K562 (cell line): ENCODE data around the gene PDE6B. TPM values are rescaled to one million over a fixed set of nuclear protein-coding genes. Genes with fewer than 3 reads are reported as not detected.

ENCODE experiments used
- CC2D1A ChIP-seq: fragments of 450-650 bp; IDR thresholded peaks from 2 replicates; pipeline ENCODE4 v1.6.1; 2017; ENCODE audit warnings: mild to moderate bottlenecking
- CREM ChIP-seq: IDR thresholded peaks from 2 replicates; pipeline ENCODE4 v1.6.1; 2014; ENCODE audit warnings: antibody characterized with exemption, low read depth
- ELF4 ChIP-seq: fragments of 450-650 bp; formaldehyde crosslinking; IDR thresholded peaks from 2 replicates; pipeline ENCODE4 v1.4.0; 2022; ENCODE audit warnings: missing genetic modification characterization
- EP300 ChIP-seq: IDR thresholded peaks from 2 replicates; pipeline ENCODE4 v1.6.1; 2012; ENCODE audit warnings: low read length, improper control_type of control experiment
- FOXM1 ChIP-seq, 2 experiments: fragments of 450-650 bp in 1 of 2; sonication (generic) in 1 of 2; formaldehyde crosslinking in 1 of 2; IDR thresholded peaks; 2 replicates each; pipeline versions ENCODE4 v1.6.1 to v1.9.0; 2017 to 2022; ENCODE audit warnings: low read depth in 2 of 2, mild to moderate bottlenecking in 2 of 2, missing genetic modification reagents in 1 of 2, moderate library complexity in 1 of 2
- NFE2 ChIP-seq: IDR thresholded peaks from 2 replicates; pipeline ENCODE4 v1.6.1; 2014; ENCODE audit warnings: antibody characterized with exemption, low read depth
- RAD21 ChIP-seq, 2 experiments: fragments of 250-450 bp in 1 of 2; fragments of 450-650 bp in 1 of 2; sonication (Bioruptor Pico) in 1 of 2; formaldehyde crosslinking in 1 of 2; IDR thresholded peaks in 1 of 2; conservative IDR thresholded peaks in 1 of 2; 2 replicates each; pipeline versions ENCODE4 v1.4.0 to v1.8.0; 2020 to 2022; ENCODE audit warnings: mild to moderate bottlenecking in 2 of 2, moderate library complexity in 1 of 2
- SRSF3 ChIP-seq: fragments of 200-400 bp; formaldehyde crosslinking; IDR thresholded peaks from 2 replicates; pipeline ENCODE4 v1.6.1; 2016; ENCODE audit warnings: mild to moderate bottlenecking, low read length, moderate library complexity; ENCODE audit not compliant: insufficient read depth
- SUPT5H ChIP-seq: fragments of 450-650 bp; IDR thresholded peaks from 2 replicates; pipeline ENCODE4 v1.6.1; 2016
- ZNF121 ChIP-seq: sonication (generic); formaldehyde crosslinking; conservative IDR thresholded peaks from 2 replicates; pipeline ENCODE4 v1.8.0; 2022; ENCODE audit warnings: missing genetic modification reagents
- ZNF589 ChIP-seq: fragments of 200-800 bp; sonication (Bioruptor generic); IDR thresholded peaks from 2 replicates; pipeline ENCODE4 v1.6.1; 2016; ENCODE audit warnings: low read depth, missing genetic modification characterization, missing compliant biosample characterization
- polyA plus RNA-seq, 8 experiments: library from polyadenylated mRNA; depleted of rRNA in 4 of 8; stranded (reverse) in 5 of 8; unstranded in 3 of 8; fragments of >200 nt; fragmentation: Nextera tagmentation in 2 of 8; fragmentation: Illumina TruSeq in 1 of 8; extraction: Ambion mirVana in 2 of 8; extraction: Trizol in 1 of 8; gene quantifications; 2 replicates each; pipeline versions ENCODE4 v1.2.1 to v1.2.3, GENCODE V29; 2011 to 2014; ENCODE audit warnings: inconsistent platforms in 1 of 8, missing spikeins in 1 of 8
- total RNA-seq, 7 experiments: library from RNA; depleted of rRNA in 6 of 7; stranded (reverse); fragments of >200 nt in 6 of 7; fragmentation: Illumina TruSeq in 2 of 7; extraction: Trizol in 2 of 7; gene quantifications; 2 replicates each; pipeline versions ENCODE4 v1.2.1 to v1.2.3, GENCODE V29; 2011 to 2021; ENCODE audit warnings: low replicate concordance in 1 of 7
- TF ChIP-seq, protein P1 (sequence below): fragments of 150-350 bp; IDR thresholded peaks from 2 replicates; pipeline ENCODE4 v1.6.1; 2014; ENCODE audit warnings: low read depth, mild to moderate bottlenecking, low read length, borderline replicate concordance
- TF ChIP-seq, protein P2 (sequence below): fragments of 450-650 bp; IDR thresholded peaks from 2 replicates; pipeline ENCODE4 v1.6.1; 2016; ENCODE audit warnings: low read depth
- TF ChIP-seq, protein P3 (sequence below): fragments of 450-650 bp; IDR thresholded peaks from 2 replicates; pipeline ENCODE4 v1.6.1; 2018; ENCODE audit not compliant: partially characterized antibody

The PDE6B gene
- total and polyA plus RNA-seq, 9 of the 15 experiments (the other 6 are each of a cell fraction or from before 2014, with no cell fraction given), result 0.04 TPM; not detected in 8

DNA sequence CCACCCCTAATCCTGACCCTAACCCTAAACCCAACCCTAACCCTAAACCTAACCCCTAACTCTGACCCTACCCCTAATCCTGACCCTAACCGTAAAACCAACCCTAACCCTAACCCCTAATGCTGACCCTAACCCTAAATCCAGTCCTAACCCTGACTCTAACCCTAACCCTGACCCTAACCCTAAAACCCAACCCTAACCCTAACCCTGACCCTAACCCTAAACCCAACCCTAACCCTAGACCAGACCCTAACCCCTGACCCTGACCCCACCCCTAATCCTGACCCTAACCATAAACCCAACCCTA is 79.6 kb downstream of the PDE6B start (continued):
- TF ChIP-seq, protein P1, sequence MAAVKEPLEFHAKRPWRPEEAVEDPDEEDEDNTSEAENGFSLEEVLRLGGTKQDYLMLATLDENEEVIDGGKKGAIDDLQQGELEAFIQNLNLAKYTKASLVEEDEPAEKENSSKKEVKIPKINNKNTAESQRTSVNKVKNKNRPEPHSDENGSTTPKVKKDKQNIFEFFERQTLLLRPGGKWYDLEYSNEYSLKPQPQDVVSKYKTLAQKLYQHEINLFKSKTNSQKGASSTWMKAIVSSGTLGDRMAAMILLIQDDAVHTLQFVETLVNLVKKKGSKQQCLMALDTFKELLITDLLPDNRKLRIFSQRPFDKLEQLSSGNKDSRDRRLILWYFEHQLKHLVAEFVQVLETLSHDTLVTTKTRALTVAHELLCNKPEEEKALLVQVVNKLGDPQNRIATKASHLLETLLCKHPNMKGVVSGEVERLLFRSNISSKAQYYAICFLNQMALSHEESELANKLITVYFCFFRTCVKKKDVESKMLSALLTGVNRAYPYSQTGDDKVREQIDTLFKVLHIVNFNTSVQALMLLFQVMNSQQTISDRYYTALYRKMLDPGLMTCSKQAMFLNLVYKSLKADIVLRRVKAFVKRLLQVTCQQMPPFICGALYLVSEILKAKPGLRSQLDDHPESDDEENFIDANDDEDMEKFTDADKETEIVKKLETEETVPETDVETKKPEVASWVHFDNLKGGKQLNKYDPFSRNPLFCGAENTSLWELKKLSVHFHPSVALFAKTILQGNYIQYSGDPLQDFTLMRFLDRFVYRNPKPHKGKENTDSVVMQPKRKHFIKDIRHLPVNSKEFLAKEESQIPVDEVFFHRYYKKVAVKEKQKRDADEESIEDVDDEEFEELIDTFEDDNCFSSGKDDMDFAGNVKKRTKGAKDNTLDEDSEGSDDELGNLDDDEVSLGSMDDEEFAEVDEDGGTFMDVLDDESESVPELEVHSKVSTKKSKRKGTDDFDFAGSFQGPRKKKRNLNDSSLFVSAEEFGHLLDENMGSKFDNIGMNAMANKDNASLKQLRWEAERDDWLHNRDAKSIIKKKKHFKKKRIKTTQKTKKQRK, result no peak
- TF ChIP-seq EP300 (no peak), ZNF589 (no peak), ZNF121 (CRISPR knock-in tag) (no peak), CREM (0 out of 2 replicates have a peak, but pooled peaks have one; percentile 0), CC2D1A (0 out of 2 replicates have a peak, but pooled peaks have one; percentile 58), SUPT5H (no peak), RAD21 (CRISPR knock-in tag; conservative IDR thresholded peaks at IDR 0.05 in 1 of 2, IDR thresholded peaks at IDR 0.05 in 1 of 2) (no peak), SRSF3 (no peak), NFE2 (no peak), FOXM1 (IDR thresholded peaks at IDR 0.05; ENCODE audit: low read depth) (no peak), FOXM1 (CRISPR knock-in tag; IDR thresholded peaks at IDR 0.05; ENCODE audit: low read depth) (no peak), ELF4 (CRISPR knock-in tag) (peak; percentile 94)
- TF ChIP-seq, protein P2, sequence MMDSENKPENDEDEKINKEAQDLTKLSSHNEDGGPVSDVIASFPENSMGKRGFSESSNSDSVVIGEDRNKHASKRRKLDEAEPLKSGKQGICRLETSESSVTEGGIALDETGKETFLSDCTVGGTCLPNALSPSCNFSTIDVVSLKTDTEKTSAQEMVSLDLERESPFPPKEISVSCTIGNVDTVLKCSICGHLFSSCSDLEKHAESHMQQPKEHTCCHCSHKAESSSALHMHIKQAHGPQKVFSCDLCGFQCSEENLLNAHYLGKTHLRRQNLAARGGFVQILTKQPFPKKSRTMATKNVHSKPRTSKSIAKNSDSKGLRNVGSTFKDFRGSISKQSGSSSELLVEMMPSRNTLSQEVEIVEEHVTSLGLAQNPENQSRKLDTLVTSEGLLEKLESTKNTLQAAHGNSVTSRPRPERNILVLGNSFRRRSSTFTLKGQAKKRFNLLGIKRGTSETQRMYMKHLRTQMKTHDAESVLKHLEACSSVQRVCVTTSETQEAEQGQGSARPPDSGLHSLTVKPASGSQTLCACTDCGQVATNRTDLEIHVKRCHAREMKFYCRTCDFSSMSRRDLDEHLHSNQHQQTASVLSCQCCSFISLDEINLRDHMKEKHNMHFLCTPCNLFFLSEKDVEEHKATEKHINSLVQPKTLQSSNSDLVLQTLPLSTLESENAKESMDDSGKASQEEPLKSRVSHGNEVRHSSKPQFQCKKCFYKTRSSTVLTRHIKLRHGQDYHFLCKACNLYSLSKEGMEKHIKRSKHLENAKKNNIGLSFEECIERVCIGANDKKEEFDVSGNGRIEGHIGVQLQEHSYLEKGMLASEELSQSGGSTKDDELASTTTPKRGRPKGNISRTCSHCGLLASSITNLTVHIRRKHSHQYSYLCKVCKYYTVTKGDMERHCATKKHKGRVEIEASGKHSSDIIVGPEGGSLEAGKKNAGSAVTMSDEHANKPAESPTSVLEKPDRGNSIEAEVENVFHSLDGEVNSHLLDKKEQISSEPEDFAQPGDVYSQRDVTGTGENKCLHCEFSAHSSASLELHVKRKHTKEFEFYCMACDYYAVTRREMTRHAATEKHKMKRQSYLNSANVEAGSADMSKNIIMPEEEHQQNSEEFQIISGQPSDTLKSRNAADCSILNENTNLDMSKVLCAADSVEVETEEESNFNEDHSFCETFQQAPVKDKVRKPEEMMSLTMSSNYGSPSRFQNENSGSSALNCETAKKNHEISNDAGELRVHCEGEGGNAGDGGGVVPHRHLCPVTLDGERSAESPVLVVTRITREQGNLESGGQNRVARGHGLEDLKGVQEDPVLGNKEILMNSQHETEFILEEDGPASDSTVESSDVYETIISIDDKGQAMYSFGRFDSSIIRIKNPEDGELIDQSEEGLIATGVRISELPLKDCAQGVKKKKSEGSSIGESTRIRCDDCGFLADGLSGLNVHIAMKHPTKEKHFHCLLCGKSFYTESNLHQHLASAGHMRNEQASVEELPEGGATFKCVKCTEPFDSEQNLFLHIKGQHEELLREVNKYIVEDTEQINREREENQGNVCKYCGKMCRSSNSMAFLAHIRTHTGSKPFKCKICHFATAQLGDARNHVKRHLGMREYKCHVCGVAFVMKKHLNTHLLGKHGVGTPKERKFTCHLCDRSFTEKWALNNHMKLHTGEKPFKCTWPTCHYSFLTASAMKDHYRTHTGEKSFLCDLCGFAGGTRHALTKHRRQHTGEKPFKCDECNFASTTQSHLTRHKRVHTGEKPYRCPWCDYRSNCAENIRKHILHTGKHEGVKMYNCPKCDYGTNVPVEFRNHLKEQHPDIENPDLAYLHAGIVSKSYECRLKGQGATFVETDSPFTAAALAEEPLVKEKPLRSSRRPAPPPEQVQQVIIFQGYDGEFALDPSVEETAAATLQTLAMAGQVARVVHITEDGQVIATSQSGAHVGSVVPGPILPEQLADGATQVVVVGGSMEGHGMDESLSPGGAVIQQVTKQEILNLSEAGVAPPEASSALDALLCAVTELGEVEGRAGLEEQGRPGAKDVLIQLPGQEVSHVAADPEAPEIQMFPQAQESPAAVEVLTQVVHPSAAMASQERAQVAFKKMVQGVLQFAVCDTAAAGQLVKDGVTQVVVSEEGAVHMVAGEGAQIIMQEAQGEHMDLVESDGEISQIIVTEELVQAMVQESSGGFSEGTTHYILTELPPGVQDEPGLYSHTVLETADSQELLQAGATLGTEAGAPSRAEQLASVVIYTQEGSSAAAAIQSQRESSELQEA, result 0 out of 2 replicates have a peak, but pooled peaks have one; percentile 49
- TF ChIP-seq, protein P3, sequence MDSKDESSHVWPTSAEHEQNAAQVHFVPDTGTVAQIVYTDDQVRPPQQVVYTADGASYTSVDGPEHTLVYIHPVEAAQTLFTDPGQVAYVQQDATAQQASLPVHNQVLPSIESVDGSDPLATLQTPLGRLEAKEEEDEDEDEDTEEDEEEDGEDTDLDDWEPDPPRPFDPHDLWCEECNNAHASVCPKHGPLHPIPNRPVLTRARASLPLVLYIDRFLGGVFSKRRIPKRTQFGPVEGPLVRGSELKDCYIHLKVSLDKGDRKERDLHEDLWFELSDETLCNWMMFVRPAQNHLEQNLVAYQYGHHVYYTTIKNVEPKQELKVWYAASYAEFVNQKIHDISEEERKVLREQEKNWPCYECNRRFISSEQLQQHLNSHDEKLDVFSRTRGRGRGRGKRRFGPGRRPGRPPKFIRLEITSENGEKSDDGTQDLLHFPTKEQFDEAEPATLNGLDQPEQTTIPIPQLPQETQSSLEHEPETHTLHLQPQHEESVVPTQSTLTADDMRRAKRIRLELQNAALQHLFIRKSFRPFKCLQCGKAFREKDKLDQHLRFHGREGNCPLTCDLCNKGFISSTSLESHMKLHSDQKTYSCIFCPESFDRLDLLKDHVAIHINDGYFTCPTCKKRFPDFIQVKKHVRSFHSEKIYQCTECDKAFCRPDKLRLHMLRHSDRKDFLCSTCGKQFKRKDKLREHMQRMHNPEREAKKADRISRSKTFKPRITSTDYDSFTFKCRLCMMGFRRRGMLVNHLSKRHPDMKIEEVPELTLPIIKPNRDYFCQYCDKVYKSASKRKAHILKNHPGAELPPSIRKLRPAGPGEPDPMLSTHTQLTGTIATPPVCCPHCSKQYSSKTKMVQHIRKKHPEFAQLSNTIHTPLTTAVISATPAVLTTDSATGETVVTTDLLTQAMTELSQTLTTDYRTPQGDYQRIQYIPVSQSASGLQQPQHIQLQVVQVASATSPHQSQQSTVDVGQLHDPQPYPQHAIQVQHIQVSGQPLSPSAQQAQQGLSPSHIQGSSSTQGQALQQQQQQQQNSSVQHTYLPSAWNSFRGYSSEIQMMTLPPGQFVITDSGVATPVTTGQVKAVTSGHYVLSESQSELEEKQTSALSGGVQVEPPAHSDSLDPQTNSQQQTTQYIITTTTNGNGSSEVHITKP, result no peak
